HTERT RPE-1 (cell line): ENCODE measurements around the gene ZNF341.
"Not testable (repeated sequence)": the region's sequence is repeated elsewhere in the genome, so short reads cannot be mapped to it uniquely, and the experiment has no call there.

Experiments
- in situ Hi-C: fragments of 300-500 bp; cut with MboI; formaldehyde crosslinking; loops from 4 replicates; pipeline ENCODE4 v1.14.3; 2020; ENCODE audit warnings: low sequenced_read_pairs

Gene ZNF341

GRCh38 chr20:33731693-33732165 lies at the start of gene ZNF341:
TSS of gene ZNF341 (plus strand) at chr20:33731996. CDS start at chr20:33732022, 26 bp downstream.
- in situ Hi-C loops, result no loop called here

GRCh38 chr20:33684533-33685327 lies 47.1 kb upstream of the ZNF341 start:
- in situ Hi-C loops, result no loop called here

DNA sequence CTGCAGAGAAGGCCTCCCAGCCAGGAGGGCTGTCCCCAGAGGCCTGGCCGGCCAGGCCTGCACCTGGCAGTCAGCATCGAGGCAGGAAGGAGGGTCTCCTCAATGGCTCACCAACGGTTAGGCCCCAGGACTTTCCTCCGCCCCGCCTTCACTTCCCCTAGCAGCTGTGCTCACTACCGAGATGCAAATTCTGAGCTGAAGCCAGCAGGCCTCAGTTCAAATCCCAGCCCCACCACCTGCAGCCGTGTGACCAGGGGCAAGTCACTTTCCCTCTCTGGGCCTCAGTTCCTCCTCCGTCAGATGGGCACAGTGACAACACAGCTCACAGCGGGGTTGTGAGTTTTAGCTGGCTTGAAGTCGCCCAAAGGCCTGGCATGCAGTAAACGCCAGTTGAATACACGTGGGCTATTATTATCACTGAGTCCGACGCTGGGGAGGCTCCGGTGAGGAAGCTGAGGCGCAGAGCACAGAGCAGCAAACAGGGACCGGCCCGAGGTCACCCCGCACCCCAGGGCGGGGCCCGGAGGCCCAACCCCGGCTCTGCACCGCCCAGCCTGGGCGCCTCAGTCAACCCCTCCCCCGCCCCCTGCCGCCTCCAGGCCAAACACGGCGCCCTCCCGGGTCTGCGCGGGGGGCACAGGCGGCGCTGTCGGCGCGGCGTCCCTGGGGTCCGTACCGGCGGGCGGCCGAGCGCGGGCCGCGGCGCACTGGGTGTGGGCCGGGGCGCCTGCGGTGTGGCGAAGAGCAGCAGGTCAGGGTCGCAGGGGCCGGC lies 46.3 kb upstream of the ZNF341 start:
- in situ Hi-C loops, result no loop called here

DNA sequence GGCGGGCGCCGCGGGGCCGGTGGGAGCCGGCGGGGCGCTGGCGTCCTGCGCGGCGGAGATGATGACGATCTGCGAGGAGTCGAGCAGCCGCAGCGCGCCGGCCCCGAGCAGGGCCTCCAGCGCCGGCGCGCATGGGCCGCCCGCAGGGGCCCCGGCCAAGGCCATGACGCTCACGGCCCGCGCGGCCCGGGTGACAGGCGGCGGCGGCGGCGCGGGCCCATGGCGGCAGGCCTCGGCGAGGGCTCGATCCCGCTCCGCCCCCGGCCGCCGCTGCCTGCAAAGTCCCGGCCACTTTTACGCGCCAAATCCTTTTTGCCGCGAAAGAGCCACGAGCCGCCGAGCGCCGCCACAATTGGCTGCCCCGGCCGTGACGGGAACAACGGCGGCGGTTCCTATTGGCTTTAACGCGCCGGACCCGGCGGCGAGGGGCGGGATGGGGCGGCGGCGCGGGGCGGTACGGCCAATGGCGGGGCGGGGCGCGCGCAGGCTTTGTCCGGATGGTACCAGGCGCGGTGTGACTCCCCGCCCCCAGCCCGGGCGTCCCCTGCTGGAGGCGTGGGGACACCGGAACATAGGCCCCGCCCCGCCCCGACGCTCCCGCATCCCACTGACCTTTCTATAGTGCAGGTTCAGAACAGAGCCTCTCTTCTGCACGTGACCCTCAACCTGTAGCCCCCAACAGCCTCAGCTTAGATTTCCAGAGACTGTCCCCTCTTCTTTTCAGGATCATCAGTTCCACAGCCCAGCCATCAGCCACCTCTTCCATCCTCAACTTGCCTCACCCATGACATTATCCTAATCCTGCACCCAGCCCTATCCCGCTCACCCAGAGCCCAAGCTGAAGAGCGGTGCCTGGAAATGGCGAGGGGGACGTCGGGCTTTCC lies 45.5 kb upstream of the ZNF341 start, which contains the start of gene E2F1:
TSS of gene E2F1 (minus strand) at position 286 of the 884 bp plus-strand sequence. CDS start at position 165, 121 bp downstream.
- in situ Hi-C loops, result no loop called here

DNA sequence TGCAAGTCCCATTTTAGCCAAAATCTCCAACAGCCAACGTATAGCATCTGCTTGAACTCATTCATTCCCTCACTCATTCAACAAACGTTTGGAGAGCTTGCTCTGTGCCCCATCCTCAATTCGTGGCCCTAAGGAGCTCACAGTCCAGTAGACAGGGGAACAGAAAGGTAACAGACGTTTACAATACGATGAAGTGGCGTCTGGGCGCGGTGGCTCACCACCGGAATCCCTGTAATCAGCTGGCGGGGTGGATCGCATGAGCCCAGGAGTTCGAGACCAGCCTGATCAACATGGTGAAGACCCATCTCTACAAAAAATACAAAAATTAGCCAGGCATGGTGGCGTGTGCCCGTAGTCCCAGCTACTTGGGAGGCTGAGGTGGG lies 44.8 kb upstream of the ZNF341 start:
- in situ Hi-C loops, result no loop called here

- in situ Hi-C loops, result no loop called here
Observed at GRCh38 chr20:33687370-33687915, 44.4 kb upstream of the ZNF341 start.

- in situ Hi-C loops, result no loop called here
Observed at GRCh38 chr20:33687993-33688937, 43.5 kb upstream of the ZNF341 start.

- in situ Hi-C loops, result no loop called here
Observed at GRCh38 chr20:33688938-33689424, 42.8 kb upstream of the ZNF341 start.

DNA sequence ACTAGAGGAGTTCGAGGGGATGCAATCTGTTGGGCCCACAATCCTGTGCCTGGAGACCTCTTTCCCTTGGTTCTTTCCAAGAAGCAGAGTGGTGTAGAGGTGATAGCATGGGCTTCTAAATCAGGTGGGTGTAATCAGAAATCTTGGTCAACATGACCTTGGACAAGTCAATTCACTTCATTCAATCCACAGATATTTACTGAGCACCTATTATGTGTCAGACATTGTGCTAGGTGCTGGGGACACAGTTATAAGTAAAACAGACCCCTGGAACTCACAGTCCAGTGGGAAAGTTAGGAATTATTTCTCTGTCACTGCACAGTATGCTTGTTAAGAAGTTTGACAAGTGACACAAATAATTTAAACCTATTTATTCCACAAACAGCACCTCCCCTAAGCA lies 42.3 kb upstream of the ZNF341 start:
- in situ Hi-C loops, result no loop called here

DNA sequence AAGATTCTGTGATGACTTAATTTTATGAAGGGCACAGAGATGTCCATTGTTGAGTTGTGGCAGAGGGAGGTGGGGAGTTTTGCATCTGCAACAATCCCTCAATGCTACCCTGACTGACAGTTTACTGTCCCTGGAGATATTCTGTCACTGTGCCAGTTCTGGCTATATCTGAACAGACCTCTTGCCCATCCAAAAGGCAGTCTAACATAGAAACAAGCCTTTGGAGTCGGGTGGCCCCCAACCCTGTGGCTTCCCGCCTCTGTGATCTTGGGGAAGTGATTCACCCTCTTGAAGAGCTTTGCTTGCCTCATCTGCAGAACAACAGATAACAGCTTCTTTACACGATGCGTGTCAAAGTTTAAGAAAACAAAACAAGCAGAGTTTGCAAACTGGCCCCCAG lies 41.8 kb upstream of the ZNF341 start:
- in situ Hi-C loops, result no loop called here

DNA sequence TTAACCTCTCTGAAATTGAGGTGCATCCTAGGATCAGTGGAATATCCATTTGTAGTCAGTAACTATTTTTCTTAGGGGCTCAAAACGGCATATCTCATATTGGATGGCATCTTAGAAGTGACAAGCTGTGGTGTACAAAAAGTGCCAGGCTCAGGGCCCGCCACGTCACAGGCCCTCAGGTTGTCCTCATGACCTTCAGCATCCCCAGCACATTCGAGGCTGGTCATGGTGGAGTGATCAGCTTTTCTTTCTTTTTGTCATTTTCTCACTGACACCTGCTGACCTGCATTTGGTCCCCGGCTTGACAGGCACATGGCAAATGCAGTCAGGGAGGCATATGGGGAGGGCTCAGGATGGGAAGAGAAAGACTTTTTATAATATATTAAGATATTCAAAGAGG lies 38.5 kb upstream of the ZNF341 start:
- in situ Hi-C loops, result no loop called here

DNA sequence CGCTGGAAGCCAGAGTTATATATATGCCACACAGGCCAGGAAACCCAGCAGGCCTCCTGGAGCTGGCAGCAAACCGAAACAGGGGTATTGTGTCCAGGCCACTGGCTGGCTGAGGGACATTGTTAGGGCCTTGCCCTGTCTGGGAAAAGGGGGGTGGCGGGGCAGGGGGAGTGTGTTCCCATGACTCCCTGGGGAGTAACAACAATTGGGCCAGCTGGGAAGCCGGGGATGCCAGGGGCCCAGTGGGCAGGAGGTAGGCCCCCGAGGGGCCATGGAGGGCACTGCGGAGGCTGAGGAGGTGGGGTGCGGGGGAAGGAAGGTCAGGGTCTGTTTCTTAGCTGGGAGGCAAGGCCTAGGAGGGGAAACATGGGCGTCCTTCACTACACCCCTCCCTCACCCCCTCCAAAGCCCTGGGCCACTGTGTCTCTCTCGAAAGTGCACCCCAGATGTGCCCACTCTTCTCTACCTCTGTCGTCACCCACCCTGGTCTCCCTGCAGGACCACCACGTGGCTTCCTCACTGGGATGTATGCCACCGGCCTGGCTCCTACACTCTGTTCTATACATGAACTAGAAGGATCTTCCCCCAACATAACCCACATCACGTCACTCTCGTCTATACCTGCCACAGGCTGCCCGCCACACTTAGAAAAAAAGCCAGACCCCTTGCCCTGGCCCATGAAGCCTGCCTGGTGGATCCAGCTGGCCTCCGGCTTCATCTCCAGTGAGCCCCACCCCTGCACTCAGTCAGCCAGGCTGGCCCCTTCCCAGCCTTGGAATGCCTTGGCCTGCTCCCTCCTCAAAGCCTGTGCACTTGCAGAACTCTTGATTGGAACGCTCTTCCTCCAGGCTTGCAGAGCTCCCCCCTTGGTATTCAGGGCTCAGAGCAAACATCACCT lies 37.8 kb upstream of the ZNF341 start:
- in situ Hi-C loops, result no loop called here

GRCh38 chr20:33694639-33695012 lies 37.2 kb upstream of the ZNF341 start:
- in situ Hi-C loops, result no loop called here

DNA sequence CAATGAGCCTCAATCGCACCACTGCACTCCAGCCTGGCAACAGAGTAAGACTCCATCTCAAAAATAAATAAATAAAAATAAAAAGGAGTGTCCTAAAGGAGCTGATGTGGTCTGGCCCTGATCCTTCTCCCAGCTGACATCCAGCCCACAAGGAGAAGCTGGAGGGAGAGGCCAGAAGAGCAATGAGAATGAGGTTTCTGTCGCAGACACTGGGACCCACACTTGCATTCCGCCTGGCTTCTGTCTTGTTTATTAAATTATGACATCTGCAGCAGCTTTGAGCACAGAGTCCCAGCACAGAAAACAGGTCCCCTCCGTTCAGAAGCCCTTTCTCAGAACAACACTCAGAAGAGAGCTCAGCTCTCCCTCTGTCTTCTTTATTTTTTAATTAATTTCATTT lies 35.3 kb upstream of the ZNF341 start:
- in situ Hi-C loops, result no loop called here

- in situ Hi-C loops, result no loop called here
Observed at GRCh38 chr20:33697129-33697528, 34.7 kb upstream of the ZNF341 start.

DNA sequence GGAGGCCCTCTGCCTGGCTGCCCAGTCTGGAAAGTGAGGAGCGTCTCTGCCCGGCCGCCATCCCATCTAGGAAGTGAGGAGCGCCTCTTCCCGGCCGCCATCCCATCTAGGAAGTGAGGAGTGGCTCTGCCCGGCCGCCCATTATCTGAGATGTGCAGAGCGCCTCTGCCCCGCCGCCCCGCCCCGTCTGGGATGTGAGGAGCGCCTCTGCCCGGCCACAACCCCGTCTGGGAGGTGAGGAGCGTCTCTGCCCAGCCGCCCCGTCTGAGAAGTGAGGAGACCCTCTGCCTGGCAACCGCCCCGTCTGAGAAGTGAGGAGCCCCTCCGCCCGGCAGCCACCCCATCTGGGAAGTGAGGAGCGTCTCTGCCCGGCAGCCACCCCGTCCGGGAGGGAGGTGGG lies 32.8 kb upstream of the ZNF341 start:
- in situ Hi-C loops, result not testable (repeated sequence)

DNA sequence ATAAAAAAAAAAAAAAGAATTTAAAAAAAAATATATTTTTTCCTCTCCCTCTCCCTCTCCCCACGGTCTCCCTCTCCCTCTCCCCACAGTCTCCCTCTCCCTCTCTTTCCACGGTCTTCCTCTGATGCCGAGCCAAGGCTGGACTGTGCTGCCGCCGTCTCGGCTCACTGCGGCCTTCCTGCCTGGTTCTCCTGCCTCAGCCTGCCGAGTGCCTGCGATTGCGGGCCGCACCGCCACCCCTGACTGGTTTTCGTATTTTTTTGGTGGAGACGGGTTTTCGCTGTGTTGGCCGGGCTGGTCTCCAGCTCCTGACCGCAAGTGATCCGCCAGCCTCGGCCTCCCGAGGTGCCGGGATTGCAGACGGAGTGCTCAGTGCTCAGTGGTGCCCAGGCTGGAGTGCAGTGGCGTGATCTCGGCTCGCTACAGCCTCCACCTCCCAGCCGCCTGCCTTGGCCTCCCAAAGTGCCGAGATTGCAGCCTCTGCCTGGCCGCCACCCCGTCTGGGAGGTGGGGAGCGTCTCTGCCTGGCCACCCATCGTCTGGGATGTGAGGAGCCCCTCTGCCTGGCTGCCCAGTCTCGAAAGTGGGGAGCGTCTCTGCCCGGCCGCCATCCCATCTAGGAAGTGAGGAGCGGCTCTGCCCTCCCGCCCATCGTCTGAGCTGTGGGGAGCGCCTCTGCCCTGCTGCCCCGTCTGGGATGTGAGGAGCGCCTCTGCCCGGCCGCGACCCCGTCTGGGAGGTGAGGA lies 30.9 kb upstream of the ZNF341 start:
- in situ Hi-C loops, result not testable (repeated sequence)
